IPS-18c (cell line): ENCODE results near the gene SMPDL3A.

Experiments
- H3K4me3 ChIP-seq: 2 replicates; pipeline ENCODE4 v1.7.0; 2013; ENCODE audit warnings: low read depth, mild to moderate bottlenecking, low read length, moderate library complexity; ENCODE audit not compliant: insufficient read depth
- H3K9me3 ChIP-seq: one replicate; pipeline ENCODE4 v1.6.1; 2013; ENCODE audit warnings: mild to moderate bottlenecking, low read length, moderate library complexity; ENCODE audit not compliant: control insufficient read depth, insufficient read depth

SMPDL3A gene

DNA sequence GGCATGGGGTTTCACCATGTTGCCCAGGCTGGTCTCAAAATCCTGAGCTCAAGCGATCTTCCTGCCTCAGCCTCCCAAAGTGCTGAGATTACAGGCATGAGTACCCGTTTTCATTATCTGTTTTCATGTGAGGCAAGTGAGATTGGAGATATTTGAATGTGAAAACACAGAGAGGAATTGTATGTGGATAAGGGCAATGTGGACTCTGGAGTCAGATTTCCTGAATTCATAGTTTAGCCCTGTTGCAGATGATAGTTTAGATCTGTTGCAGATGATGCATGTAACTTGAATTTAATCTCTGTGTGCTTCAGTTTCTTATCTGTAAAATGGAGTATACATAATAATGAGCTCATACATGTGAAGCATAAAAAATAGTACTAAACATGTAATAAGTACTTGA, 3.7 kb downstream of the SMPDL3A start:
- Histone ChIP-seq H3K9me3 (no peaks in the 10 kb centered on the region), H3K4me3 (no peak overlapping the region)

DNA sequence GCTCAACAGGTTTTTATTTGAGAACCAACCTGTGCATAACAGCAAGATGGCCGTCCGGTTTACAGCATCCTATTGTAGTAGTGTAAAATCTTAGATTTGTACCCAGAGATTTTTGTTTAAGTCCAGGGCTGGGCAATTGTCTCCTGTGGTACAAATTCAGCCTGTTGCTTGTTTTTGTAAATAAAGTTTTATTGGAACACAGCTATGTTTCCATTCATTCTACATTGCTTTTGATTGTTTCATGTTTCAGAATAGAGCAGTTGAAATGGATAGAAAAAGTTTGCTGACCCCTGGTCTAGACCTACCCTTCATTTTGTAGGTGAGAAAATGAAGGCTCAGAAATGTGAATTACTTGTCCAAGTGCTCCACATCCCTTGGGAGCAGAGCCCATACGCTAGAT, 8.5 kb downstream of the SMPDL3A start:
- Histone ChIP-seq H3K4me3 (no peak overlapping the region), H3K9me3 (no peaks in the 10 kb centered on the region)

DNA sequence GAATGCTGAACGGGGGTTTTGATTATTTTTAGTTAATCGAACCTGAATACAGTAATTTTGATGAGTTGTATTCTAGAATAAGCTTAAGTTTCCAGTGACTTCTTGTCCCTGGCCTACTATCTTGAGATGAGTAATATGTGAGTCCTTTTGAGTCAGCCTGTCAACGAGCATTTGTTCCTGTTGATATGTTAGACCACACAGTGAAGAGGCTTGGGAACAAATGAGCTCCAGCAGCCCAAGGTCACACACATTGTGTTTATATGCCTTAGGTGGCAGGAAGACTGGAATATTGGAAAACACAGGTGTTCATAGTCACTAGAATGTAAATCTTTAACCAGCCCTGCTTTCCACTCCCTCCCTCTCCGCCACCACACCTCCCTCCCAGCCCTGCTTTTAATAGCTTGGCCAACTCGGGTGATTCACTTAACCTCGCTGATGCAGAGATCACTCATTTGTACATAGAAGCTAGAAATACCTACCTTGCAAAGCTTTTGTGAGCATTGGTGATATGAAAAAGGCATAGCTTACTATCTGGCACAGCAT, 9.1 kb downstream of the SMPDL3A start:
- Histone ChIP-seq H3K4me3 (no peak overlapping the region), H3K9me3 (no peaks in the 10 kb centered on the region)

DNA sequence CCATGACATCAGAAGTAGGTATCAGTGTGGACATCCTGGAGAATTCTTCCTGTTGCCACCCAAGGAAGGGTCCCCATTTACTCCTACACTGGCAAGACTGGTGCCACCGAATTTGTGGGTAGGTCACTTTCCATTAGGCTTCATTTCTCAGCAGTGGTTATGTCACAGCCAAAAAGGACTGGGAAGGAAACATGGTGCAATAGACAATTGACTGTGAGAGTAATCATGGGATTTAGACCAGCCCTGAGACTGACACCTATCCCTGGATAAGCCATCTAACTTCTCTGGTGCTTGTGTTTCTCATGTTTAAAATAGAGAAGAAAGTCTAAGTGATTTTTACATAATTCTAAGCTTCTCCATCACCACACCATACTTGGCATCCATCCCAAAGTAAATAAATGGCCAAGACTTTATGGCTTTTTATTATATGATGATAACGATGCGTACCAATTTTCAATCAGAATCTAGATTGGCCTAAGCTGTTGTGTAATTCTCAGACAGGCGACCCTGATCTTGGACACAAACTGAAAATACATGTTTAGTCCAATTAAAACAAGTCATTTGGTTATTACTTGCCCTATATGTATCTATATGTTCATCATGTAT, 10.2 kb downstream of the SMPDL3A start:
- Histone ChIP-seq H3K9me3 (no peaks in the 10 kb centered on the region), H3K4me3 (no peak overlapping the region)

DNA sequence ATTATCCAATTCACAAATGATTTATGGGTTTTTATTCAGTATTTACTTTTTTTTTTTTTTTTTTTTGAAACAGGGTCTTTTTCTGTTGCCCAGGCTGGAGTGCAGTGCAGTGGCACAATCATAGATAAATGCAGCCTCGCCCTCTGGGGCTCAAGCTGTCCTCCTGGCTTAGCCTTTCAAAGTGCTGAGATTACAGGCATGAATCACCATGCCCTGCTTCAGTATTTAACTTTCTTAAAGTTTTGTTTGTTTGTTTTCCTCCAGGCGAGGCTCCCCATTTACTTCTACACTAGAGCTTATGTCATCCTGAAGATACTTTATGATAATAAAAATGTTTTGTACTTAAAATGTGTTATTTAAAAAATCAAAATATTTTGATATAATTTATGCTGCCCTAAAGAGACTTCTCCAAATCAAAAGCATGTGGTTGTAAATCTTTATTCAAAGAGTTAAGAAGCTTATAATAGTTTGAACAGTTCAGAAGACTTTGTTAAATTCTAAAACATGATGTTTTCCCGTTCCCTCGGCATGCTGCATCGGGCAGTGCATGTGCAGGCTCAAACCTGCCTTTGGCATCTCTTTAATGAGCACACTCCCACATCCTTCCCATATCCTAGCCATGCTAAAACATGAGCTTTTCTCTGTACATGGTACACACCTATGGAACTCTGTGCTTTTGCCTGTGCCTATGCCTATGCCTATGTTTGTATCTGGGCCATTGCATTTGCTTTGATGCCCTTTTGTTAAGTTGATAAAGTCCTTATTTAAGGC, 11.0 kb downstream of the SMPDL3A start:
- H3K9me3 ChIP-seq, result no peaks in the 10 kb centered on the region

DNA sequence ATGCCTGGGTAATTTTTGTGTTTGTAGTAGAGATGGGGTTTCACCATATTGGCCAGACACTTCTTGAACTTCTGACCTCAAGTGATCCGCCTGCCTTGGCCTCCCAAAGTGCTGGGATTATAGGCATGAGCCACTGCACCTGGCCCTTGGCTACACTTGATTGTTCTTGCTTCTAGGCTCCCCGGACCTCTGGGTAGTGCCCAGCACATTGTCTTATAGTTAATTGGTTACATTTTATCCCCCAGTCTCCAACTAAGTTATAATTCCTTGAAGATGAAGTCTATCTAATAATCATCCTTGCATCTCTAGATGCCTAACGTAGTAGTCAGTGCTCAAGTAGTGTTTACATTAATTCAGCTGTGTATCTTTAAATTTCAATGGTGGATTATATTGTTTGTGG, 11.8 kb downstream of the SMPDL3A start:
- no peak overlapping the region for H3K4me3 ChIP-seq

More for the DNA sequence above, 11.0 kb downstream of the SMPDL3A start:
- H3K4me3 ChIP-seq, result no peak overlapping the region

DNA sequence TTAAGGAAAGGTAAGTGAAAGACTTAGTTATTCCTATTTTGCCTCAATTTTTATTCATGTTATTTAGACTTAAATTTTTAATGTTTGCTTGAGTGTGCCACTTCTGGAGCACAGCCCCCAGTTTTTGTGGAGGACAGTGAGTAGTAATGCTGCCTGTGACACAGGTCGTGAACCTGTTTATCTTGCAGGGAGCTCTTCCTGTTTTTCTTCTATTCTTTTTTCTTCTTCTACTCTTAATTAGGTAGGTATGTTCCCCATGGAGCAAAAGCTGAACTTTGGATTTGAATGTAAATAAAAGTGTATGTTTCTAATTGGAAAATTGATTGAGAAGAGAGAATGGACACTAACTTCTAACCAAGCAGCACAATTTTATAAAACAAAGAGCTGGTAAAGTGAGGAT, 12.3 kb downstream of the SMPDL3A start:
- H3K4me3 ChIP-seq, result no peak overlapping the region

More for the DNA sequence above, 11.8 kb downstream of the SMPDL3A start:
- no peaks in the 10 kb centered on the region for H3K9me3 ChIP-seq

DNA sequence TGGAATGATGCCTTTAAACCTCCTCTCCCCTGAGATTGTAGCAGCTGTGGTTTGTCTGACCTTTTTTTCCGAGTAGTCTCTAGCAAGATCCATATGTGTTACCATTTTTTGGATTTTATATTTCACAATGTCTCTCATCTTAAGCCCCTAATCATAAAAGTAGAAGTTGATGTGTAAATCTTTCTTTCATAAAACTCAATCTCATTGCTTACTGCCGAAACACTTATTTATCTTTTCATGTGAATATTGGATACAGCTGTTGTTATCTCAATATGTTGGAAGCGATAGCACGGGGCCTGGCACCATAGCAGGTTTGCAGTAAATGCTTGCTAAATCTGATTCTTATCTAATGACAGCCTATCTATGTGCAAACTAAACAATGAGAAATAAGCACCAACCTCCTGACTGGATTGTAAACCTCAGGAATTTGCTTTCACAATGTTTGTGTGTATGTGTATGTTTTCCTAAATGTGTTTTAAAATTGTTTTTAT, 14.2 kb downstream of the SMPDL3A start:
- no peak overlapping the region for H3K4me3 ChIP-seq

More for the DNA sequence above, 12.3 kb downstream of the SMPDL3A start:
- H3K9me3 ChIP-seq, result no peaks in the 10 kb centered on the region

DNA sequence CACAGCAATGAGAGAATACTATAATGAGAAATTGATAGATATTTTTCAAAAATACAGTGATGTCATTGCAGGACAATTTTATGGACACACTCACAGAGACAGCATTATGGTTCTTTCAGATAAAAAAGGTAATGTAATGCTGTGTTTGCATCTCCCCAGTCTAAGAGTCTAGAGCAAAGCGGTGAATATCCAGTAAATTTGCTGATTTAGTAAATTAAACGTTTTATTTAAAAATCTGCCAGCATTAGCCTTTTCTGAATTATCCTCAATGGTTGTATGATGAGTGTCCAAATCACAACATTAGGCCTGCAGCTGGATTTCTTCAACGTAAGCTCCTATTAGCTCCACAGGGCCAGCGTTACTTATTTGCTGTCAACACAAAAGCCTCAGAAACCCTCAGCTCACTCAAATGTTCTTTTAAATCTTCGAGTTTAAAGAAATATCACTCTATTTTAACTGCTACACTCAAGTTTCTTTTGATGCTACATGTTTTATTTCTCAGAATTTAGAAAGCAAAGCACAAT, 16.0 kb downstream of the SMPDL3A start:
- Histone ChIP-seq H3K9me3 (no peaks in the 10 kb centered on the region), H3K4me3 (no peak overlapping the region)

More for the DNA sequence above, 14.2 kb downstream of the SMPDL3A start:
- no peaks in the 10 kb centered on the region for H3K9me3 ChIP-seq

DNA sequence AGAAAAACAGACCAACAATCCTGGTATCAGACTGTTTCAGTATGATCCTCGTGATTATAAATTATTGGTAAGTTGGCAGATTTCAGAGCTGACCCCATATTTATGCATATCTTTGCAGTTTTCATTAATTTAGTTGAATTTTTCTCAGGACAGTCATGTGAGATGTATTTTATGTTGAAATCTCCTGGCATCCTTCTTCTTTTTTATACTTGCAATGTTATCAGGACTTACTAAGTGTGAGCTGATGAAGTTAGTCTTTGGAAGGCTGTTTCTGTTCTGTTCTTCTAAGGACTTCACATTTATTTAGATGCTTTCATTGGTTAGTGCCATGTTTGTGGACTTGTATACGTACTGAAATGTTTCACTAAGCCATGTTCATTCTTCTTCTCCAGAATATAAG, 17.2 kb downstream of the SMPDL3A start:
- H3K4me3 ChIP-seq, result no peak overlapping the region
- H3K9me3 ChIP-seq, result no peaks in the 10 kb centered on the region

DNA sequence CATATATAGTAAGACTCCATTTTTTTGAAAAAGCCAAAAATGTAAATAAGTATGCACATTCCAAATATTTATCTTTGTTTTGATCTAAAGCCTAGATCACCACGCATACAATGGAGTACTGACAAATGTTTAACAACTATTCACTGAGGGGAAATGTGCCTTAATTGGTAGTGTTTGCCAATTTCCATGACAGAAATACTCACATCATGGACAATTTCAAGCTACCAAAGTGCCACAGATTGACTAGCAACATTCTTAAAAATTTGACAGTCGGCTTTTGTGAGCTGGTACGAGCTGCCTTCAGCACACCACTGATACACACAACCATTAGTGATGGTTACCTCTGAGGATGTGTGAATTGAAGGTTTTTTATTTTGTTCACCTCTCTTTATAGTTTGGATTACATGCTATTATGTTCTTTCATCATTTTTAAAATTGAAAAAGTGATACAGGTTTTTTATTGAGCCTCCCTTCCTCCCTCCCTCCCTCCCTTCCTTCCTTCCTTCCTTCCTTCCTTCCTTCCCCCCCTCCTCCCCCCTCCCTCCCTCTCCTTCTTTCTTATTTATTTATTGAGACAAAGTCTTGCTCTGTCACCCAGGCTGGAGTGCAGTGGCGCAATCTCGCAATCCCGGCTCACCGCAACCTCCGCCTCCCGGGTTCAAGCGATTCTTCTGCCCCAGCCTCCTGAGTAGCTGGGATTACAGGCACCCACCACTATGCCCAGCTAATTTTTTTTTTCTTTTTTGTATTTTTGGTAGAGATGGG, 19.2 kb downstream of the SMPDL3A start:
- Histone ChIP-seq H3K4me3 (no peak overlapping the region), H3K9me3 (no peaks in the 10 kb centered on the region)

DNA sequence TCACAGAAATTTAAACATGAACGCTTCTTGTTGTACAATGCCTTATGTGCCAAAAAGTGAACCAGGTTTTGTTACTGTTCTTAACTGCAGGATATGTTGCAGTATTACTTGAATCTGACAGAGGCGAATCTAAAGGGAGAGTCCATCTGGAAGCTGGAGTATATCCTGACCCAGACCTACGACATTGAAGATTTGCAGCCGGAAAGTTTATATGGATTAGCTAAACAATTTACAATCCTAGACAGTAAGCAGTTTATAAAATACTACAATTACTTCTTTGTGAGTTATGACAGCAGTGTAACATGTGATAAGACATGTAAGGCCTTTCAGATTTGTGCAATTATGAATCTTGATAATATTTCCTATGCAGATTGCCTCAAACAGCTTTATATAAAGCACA, 19.9 kb downstream of the SMPDL3A start:
- H3K9me3 ChIP-seq, result no peaks in the 10 kb centered on the region

DNA sequence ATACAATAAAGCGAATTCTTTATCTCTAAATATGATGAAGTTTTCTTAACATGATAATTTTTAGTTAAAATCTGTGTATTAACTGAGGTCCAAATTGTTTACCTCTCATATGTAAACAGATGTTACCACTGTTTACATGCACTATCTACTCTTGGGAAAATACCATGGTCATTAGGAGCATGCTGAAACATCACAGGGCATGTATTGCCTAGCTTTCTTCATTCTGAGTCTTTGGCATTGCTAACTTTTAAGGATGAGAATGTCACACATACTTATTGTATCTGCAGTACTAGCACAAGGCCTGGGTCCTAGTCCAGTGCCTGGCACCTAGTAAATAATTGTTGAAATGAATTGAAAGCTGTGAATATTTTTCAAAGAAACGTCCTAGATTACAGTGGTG, 20.6 kb downstream of the SMPDL3A start:
- Histone ChIP-seq H3K4me3 (no peak overlapping the region), H3K9me3 (no peaks in the 10 kb centered on the region)

More for the DNA sequence above, 19.9 kb downstream of the SMPDL3A start:
- H3K4me3 ChIP-seq, result no peak overlapping the region

DNA sequence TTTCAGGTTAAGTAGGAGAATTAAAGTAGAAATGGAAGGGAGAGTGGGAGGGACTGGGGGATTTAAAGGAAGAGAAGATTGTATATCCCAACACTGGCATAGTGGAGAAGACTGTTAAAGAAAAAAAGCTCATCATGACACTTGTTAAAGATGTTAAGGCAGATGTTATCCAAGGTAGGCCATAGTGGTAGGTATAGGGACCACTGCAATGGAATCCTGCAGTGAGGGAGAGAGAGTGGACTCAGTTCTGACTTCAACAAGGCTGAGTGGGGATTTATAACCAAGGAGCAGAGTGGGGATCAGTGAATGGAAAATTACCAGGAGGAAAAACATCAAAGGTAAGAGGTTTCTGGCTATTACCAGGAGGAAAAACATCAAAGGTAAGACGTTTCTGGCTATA, 21.1 kb downstream of the SMPDL3A start:
- Histone ChIP-seq H3K9me3 (no peaks in the 10 kb centered on the region), H3K4me3 (no peak overlapping the region)

DNA sequence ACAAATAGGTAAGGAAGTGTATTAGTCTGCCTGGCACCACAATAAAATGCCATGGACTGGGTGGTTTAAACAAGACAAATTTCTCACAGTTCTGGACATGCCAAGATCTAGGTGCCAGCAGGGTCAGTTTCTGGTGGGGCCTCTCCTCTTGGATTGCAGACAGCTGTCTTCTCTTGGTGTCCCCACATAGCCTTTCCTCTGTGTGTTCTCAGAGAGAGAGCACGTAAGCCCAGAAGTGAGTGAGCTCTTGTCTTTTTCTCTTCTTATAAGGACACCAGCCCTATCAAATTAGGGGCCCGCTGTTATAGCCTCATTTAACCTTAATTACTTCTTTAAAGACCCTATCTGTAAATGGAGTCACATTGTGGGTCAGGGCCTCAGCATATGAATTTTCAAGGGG, 28.3 kb downstream of the SMPDL3A start:
- H3K9me3 ChIP-seq, result no peaks in the 10 kb centered on the region

DNA sequence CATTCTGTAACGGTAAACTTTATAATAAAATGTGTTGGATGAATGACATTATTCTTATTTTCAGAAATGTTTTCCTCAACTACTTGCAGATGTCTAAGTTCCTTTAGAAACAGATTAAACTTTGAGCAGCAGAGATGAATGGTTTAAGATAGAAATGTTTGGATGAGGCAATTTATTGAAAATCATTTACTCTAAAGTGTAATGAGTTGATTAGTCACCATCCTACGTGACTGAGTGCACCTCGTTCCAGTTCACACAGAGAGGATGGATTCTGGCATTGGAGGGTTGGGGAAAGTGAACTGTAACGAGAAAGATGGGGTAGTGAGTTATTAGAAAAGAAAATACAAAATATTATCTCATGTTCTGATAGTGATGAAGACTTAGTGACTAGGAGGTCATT, 28.7 kb downstream of the SMPDL3A start:
- H3K4me3 ChIP-seq, result no peak overlapping the region
- no peaks in the 10 kb centered on the region for H3K9me3 ChIP-seq

More for the DNA sequence above, 28.3 kb downstream of the SMPDL3A start:
- no peak overlapping the region for H3K4me3 ChIP-seq

DNA sequence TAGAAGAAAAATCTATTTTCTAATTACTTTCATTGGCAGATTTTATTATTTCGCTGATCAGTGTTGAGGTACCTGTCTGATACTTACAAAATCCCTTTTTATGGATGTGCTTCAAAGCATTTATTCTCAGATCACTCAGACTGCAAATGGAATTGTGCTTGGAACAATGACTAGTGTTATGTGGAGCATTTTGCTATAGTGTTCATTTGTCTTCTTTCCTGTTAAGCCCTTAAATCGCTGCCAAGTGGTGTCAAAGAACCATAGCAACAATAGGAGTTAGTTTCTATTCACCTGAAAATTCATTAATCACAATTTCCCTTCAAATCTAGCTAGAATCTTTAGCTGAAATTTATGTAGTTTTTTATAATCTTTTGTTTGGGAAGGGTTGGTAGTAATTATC, 29.8 kb downstream of the SMPDL3A start:
- no peaks in the 10 kb centered on the region for H3K9me3 ChIP-seq
- H3K4me3 ChIP-seq, result no peak overlapping the region
